H1 (cell line): ENCODE results near the gene MOV10L1. TPM values are rescaled to one million over a fixed set of nuclear protein-coding genes. Genes with fewer than 3 reads are reported as not detected.

Experiments used
- CTCF ChIA-PET: fragments of 300-600 bp; sonication (Branson Sonifier 250); formaldehyde crosslinking; loops from one replicate; lab custom pipeline; 2021; ENCODE audit not compliant: partially characterized antibody; lab: Charles Lee
- POLR2A ChIA-PET: fragments of 300-600 bp; sonication (Branson Sonifier 250); formaldehyde crosslinking; loops from one replicate; lab custom pipeline; 2021; ENCODE audit warnings: inconsistent platforms; ENCODE audit not compliant: partially characterized antibody; lab: Charles Lee
- DNase-seq, 2 experiments: peaks; one replicate each; pipeline versions ENCODE4 v3.0.0 to v3.0.0-alpha.2; 2010 to 2022; ENCODE audit warnings: low spot score in 2 of 2, low read depth in 1 of 2, mixed read lengths in 1 of 2
- FAIRE-seq: peaks from 2 replicates; lab custom pipeline; 2011; peaks lifted over from hg19 to GRCh38; lab: Jason Lieb, UNC
- H2AFZ ChIP-seq: 2 replicates; pipeline ENCODE4 v1.8.1; 2012; ENCODE audit warnings: low read length, inconsistent platforms
- H2AK5ac ChIP-seq: 2 replicates; pipeline ENCODE4 v1.6.1; 2013; ENCODE audit warnings: low read depth, low read length
- H2BK120ac ChIP-seq: replicated peaks from 2 replicates; pipeline ENCODE3; 2013; ENCODE audit warnings: low read depth, low read length, inconsistent platforms
- H2BK12ac ChIP-seq: 2 replicates; pipeline ENCODE4 v1.6.1; 2013; ENCODE audit warnings: low read depth, low read length
- H2BK15ac ChIP-seq: 2 replicates; pipeline ENCODE4 v1.6.1; 2013; ENCODE audit warnings: low read length
- H2BK20ac ChIP-seq: 2 replicates; pipeline ENCODE4 v1.6.1; 2013; ENCODE audit warnings: low read length
- H2BK5ac ChIP-seq: 2 replicates; pipeline ENCODE4 v1.6.1; 2013; ENCODE audit warnings: low read depth, low read length
- H3K14ac ChIP-seq: 2 replicates; pipeline ENCODE4 v1.6.1; 2013; ENCODE audit warnings: inconsistent platforms; ENCODE audit not compliant: insufficient read length
- H3K18ac ChIP-seq: 2 replicates; pipeline ENCODE4 v1.6.1; 2013; ENCODE audit warnings: low read length; ENCODE audit errors: extremely low read depth
- H3K23ac ChIP-seq: 2 replicates; pipeline ENCODE4 v1.6.1; 2013; ENCODE audit warnings: inconsistent platforms; ENCODE audit not compliant: insufficient read length
- H3K23me2 ChIP-seq: 2 replicates; pipeline ENCODE4 v1.6.1; 2013; ENCODE audit warnings: low read depth, low read length
- H3K27ac ChIP-seq: 2 replicates; pipeline ENCODE4 v1.6.1; 2011; ENCODE audit warnings: low read depth, low read length, inconsistent platforms
- H3K27me3 ChIP-seq, 4 experiments: replicated peaks in 1 of 4; 1 replicate in 1 of 4; 2 replicates in 3 of 4; pipeline versions ENCODE4 v1.6.1 to v1.8.1; 2011 to 2013; ENCODE audit warnings: low read length in 3 of 4, mild to moderate bottlenecking in 3 of 4, inconsistent platforms in 2 of 4, mixed read lengths in 2 of 4, moderate library complexity in 1 of 4; ENCODE audit not compliant: control insufficient read depth in 3 of 4, insufficient read depth in 3 of 4; ENCODE audit errors: extremely low read depth in 1 of 4
- H3K36me3 ChIP-seq, 4 experiments: 2 replicates each; pipeline versions ENCODE4 v1.6.1 to v1.8.1; 2011 to 2013; ENCODE audit warnings: mild to moderate bottlenecking in 4 of 4, low read length in 3 of 4, moderate library complexity in 2 of 4, control low read depth in 1 of 4, inconsistent platforms in 1 of 4; ENCODE audit not compliant: insufficient read depth in 4 of 4, control insufficient read depth in 2 of 4
- H3K4ac ChIP-seq: replicated peaks from 2 replicates; pipeline ENCODE3; 2013; ENCODE audit warnings: low read length, low read depth, mixed read lengths, inconsistent platforms; ENCODE audit not compliant: insufficient read length
- H3K4me1 ChIP-seq, 4 experiments: replicated peaks in 1 of 4; 1 replicate in 1 of 4; 2 replicates in 3 of 4; pipeline versions ENCODE4 v1.6.1 to v1.8.1; 2011 to 2013; ENCODE audit warnings: low read length in 3 of 4, inconsistent platforms in 2 of 4, mixed read lengths in 1 of 4; ENCODE audit not compliant: insufficient read depth in 4 of 4, control insufficient read depth in 3 of 4
- H3K4me2 ChIP-seq, 2 experiments: 2 replicates each; pipeline versions ENCODE4 v1.6.1 to v1.8.1; 2011 to 2013; ENCODE audit warnings: low read depth in 2 of 2, low read length in 2 of 2, control low read depth in 1 of 2, inconsistent platforms in 1 of 2, mild to moderate bottlenecking in 1 of 2; ENCODE audit not compliant: insufficient read depth in 1 of 2
- H3K4me3 ChIP-seq, 4 experiments: fragments of 200-600, 300-600 bp in 1 of 4; sonication (generic), shearing (Covaris generic), sonication (Bioruptor Twin) in 1 of 4; 2 replicates each; pipeline versions ENCODE4 v1.5.1 to v1.8.1; 2011 to 2016; ENCODE audit warnings: low read length in 4 of 4, low read depth in 3 of 4, control low read depth in 2 of 4, inconsistent platforms in 2 of 4, mild to moderate bottlenecking in 2 of 4, mixed read lengths in 1 of 4, moderate library complexity in 1 of 4; ENCODE audit not compliant: insufficient read depth in 2 of 4; ENCODE audit errors: extremely low read depth in 1 of 4
- H3K56ac ChIP-seq: replicated peaks from 2 replicates; pipeline ENCODE3; 2013; ENCODE audit warnings: low read depth, mild to moderate bottlenecking, mixed read lengths, low read length, inconsistent platforms; ENCODE audit not compliant: insufficient read length
- H3K79me1 ChIP-seq: 2 replicates; pipeline ENCODE4 v1.6.1; 2013; ENCODE audit warnings: low read depth, low read length, control low read depth
- H3K79me2 ChIP-seq, 2 experiments: 2 replicates each; pipeline versions ENCODE4 v1.6.1 to v1.8.1; 2012 to 2013; ENCODE audit warnings: low read length in 2 of 2, mild to moderate bottlenecking in 2 of 2, inconsistent platforms in 1 of 2; ENCODE audit not compliant: insufficient read depth in 2 of 2, control insufficient read depth in 1 of 2
- H3K9ac ChIP-seq, 4 experiments: replicated peaks in 1 of 4; 1 replicate in 1 of 4; 2 replicates in 3 of 4; pipeline versions ENCODE4 v1.6.1 to v1.8.1; 2011 to 2013; ENCODE audit warnings: low read depth in 3 of 4, low read length in 3 of 4, control low read depth in 2 of 4, mild to moderate bottlenecking in 2 of 4, moderate library complexity in 2 of 4, inconsistent platforms in 1 of 4; ENCODE audit errors: extremely low read depth in 1 of 4
- H3K9me3 ChIP-seq, 2 experiments: 2 replicates each; pipeline versions ENCODE4 v1.6.1 to v1.8.1; 2012 to 2013; ENCODE audit warnings: mild to moderate bottlenecking in 2 of 2, moderate library complexity in 2 of 2, control low read depth in 1 of 2, inconsistent platforms in 1 of 2, low read depth in 1 of 2, low read length in 1 of 2, mixed read lengths in 1 of 2; ENCODE audit not compliant: insufficient read depth in 2 of 2
- H4K20me1 ChIP-seq, 2 experiments: replicated peaks in 1 of 2; 2 replicates each; pipeline versions ENCODE3 to v1.8.1; 2011 to 2013; ENCODE audit warnings: inconsistent platforms in 2 of 2, low read length in 2 of 2, mild to moderate bottlenecking in 1 of 2; ENCODE audit not compliant: insufficient read depth in 2 of 2, control insufficient read depth in 1 of 2
- H4K5ac ChIP-seq: 2 replicates; pipeline ENCODE4 v1.6.1; 2013; ENCODE audit warnings: low read length, low read depth, mixed read lengths, inconsistent platforms; ENCODE audit not compliant: insufficient read length
- H4K8ac ChIP-seq: 2 replicates; pipeline ENCODE4 v1.8.0; 2013; ENCODE audit warnings: mild to moderate bottlenecking, moderate library complexity, low read length, inconsistent platforms; ENCODE audit not compliant: insufficient read depth; ENCODE audit errors: extremely low read depth
- H4K91ac ChIP-seq: replicated peaks from 2 replicates; pipeline ENCODE3; 2013; ENCODE audit warnings: low read length, mixed read lengths, inconsistent platforms; ENCODE audit not compliant: insufficient read length
- CBX5 ChIP-seq: fragments of 300-800, 300-1000 bp; sonication (generic); IDR thresholded peaks from 2 replicates; pipeline ENCODE4 v1.7.1; 2016; ENCODE audit warnings: antibody characterized with exemption, low read length, low read depth
- CEBPB ChIP-seq: IDR thresholded peaks from 2 replicates; pipeline ENCODE4 v1.6.1; 2012; ENCODE audit warnings: low read depth, low read length
- CHD1 ChIP-seq: IDR thresholded peaks from 2 replicates; pipeline ENCODE4 v1.6.1; 2012; ENCODE audit warnings: low read depth, low read length, improper control_type of control experiment
- CHD2 ChIP-seq: IDR thresholded peaks from 2 replicates; pipeline ENCODE4 v1.6.1; 2012; ENCODE audit warnings: low read length, improper control_type of control experiment
- CTBP2 ChIP-seq: IDR thresholded peaks from 2 replicates; pipeline ENCODE4 v1.7.0; 2011; ENCODE audit warnings: borderline replicate concordance, mild to moderate bottlenecking, moderate library complexity, mixed read lengths, low read length; ENCODE audit not compliant: insufficient read depth, insufficient read length
- EGR1 ChIP-seq: IDR thresholded peaks from 2 replicates; pipeline ENCODE4 v1.6.1; 2011; ENCODE audit warnings: low read depth, low read length, borderline replicate concordance
- EZH2 ChIP-seq: fragments of 200-600 bp; sonication (generic); IDR thresholded peaks from 2 replicates; pipeline ENCODE4 v1.7.1; 2012; ENCODE audit warnings: low read depth, mild to moderate bottlenecking, moderate library complexity, low read length, inconsistent platforms; ENCODE audit not compliant: severe bottlenecking
- GTF2F1 ChIP-seq: IDR thresholded peaks from 2 replicates; pipeline ENCODE4 v1.6.1; 2012; ENCODE audit warnings: low read depth, low read length, improper control_type of control experiment, borderline replicate concordance
- HDAC6 ChIP-seq: IDR thresholded peaks from one replicate; pipeline ENCODE4 v1.7.1; 2012; ENCODE audit warnings: low read depth, mild to moderate bottlenecking, inconsistent platforms, low read length, moderate library complexity
- JUND ChIP-seq: IDR thresholded peaks from 2 replicates; pipeline ENCODE4 v1.6.1; 2011; ENCODE audit warnings: mild to moderate bottlenecking, improper control_type of control experiment, low read length
- KDM1A ChIP-seq: fragments of 200-600, 300-600 bp; sonication (generic); IDR thresholded peaks from 2 replicates; pipeline ENCODE4 v1.7.1; 2016; ENCODE audit warnings: mild to moderate bottlenecking, low read length, borderline replicate concordance
- YY1 ChIP-seq: IDR thresholded peaks from 2 replicates; pipeline ENCODE4 v1.6.1; 2011; ENCODE audit warnings: low read depth, mild to moderate bottlenecking, low read length
- WGBS, 2 experiments: shearing (Covaris generic) in 1 of 2; methylation state at CpG; one replicate each; pipeline versions ENCODE4 v1.1.6 to v1.1.7; 2013 to 2015; ENCODE audit warnings: low lambda C conversion rate in 2 of 2, mixed read lengths in 2 of 2, inconsistent platforms in 1 of 2, low coverage in 1 of 2, missing lambda C conversion rate in 1 of 2; ENCODE audit not compliant: insufficient replicate concordance in 2 of 2, insufficient coverage in 1 of 2, insufficient read length in 1 of 2; ENCODE audit errors: extremely low coverage in 1 of 2, missing lambda C conversion rate in 1 of 2; 5-methylcytosine and 5-hydroxymethylcytosine counted together
- polyA plus RNA-seq, 7 experiments: library from polyadenylated mRNA; depleted of rRNA in 3 of 7; stranded (reverse) in 5 of 7; unstranded in 2 of 7; fragments of >200 nt in 5 of 7; fragments of 200-250 nt in 2 of 7; gene quantifications; 1 replicate in 5 of 7; 2 replicates in 1 of 7; 4 replicates in 1 of 7; pipeline versions ENCODE4 v1.2.1 to v1.2.3, GENCODE V29; 2011 to 2013; ENCODE audit warnings: missing spikeins in 2 of 7, mixed read lengths in 2 of 7
- total RNA-seq: library from RNA; stranded (reverse); fragmentation: NEBNext Ultra II Directional; extraction: Animal tissue kit (Norgen Biotek cat#: 25700); gene quantifications from 2 replicates; pipeline ENCODE4 v1.2.1, GENCODE V29; 2021

MOV10L1 gene
- total and polyA plus RNA-seq, 2 of the 8 experiments (the other 6 are each of a cell fraction or from before 2014, with no cell fraction given) = 0.32 TPM; not detected in 1

DNA sequence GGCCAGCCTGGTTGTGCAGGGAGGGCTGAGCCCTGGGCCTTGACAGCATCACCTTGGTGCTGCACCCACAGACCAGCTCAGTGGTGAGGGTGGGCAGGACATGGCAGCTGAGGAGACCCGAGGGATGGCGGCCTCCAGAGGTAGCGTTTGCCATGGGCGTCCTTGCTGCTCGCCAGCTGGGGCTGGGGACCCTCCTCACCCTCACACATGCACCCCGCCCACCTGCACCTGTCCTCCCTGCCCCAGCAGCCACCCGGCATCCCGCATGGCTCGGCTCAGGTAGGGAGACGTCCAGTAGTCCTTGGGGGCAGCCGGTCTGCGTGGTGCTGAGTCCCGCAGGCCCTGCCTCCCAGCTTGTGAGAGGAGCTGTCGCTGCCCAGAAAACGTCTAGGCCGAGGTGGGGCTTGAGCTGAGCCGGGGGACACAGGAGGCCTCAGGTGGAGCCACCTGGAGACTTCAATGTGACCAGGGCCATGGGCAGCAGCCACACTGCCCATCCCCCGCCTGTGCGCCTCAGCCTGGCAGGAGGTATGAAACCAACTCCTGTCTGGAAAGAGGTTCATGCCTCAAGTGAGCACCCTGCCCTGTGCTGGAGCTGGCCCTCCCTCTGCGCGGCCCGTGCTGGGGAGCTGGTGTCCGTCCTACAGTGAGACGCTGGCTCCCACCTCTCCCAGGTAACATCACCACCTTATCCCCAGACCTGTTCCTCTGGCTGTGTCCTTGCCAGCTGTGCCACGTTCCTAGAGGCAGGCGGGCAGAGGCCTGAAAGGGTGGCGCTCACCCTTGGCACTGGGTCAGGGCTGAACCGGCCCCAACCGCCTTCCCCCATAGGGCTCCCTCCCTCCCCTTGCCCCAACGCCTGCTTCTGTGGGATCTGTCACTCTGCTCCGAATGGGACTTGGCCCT is 92.6 kb downstream of the MOV10L1 start:
- peaks cover 8% of the 10 kb centered on the region; the same call in 1 of the 2 replicates for H3K23me2 ChIP-seq
- H2BK20ac ChIP-seq = no peak overlapping the region
- H3K27ac ChIP-seq = no peak overlapping the region
- no peak overlapping the region for H3K23ac ChIP-seq
- H3K4ac ChIP-seq = no peak overlapping the region
- H4K20me1 ChIP-seq = peaks cover 0 to 11% of the 10 kb centered on the region in 2 experiments
- WGBS, 2 experiments = 92% methylated on average over 28 of the region's 31 CpGs; no CpG with 5 or more reads in 1 of the 2 experiments
- H3K56ac ChIP-seq = no peak overlapping the region
- DNase-seq (no peak), FAIRE-seq (no peak)
- H2BK12ac ChIP-seq = 0 out of 2 replicates have a peak overlapping the region, but pooled peaks have one; percentile 39
- H3K27me3 ChIP-seq = peaks cover 0 to 13% (median 5%) of the 10 kb centered on the region in 4 experiments; a peak in 3 of 7 replicates
- H3K18ac ChIP-seq = no peak overlapping the region
- ChIA-PET CTCF (interaction anchor here (1.0 to 1.5 kb wide), 3 partner anchors 10 to 33 kb away, joined by 3 to 5 read pairs (median 3); no protein-coding TSS in a partner anchor), POLR2A (no interaction called here)
- 0 out of 2 replicates have a peak overlapping the region, but pooled peaks have one; percentile 29 for H2BK15ac ChIP-seq
- no peaks in the 10 kb centered on the region for H3K36me3 ChIP-seq
- 0 out of 2 replicates have a peak overlapping the region, but pooled peaks have one; percentile 39 for H2AK5ac ChIP-seq
- no peak overlapping the region for H2AFZ ChIP-seq
- no peak overlapping the region for H3K4me2 ChIP-seq
- no peak overlapping the region for H3K14ac ChIP-seq
- no peak overlapping the region for H3K9ac ChIP-seq
- H4K5ac ChIP-seq = no peak overlapping the region
- no peak overlapping the region for H3K4me3 ChIP-seq
- peaks cover 0 to 4% of the 10 kb centered on the region in 2 experiments; a peak in 1 of 4 replicates for H3K79me2 ChIP-seq
- H3K4me1 ChIP-seq = peaks cover 2 to 19% (median 12%) of the 10 kb centered on the region in 4 experiments; a peak in 6 of 7 replicates
- H2BK5ac ChIP-seq = no peak overlapping the region
- H2BK120ac ChIP-seq = no peak overlapping the region
- no peaks in the 10 kb centered on the region; the same call in 1 of the 2 replicates for H3K79me1 ChIP-seq
- no peaks in the 10 kb centered on the region for H3K9me3 ChIP-seq
- H4K8ac ChIP-seq = no peak overlapping the region
- no peak overlapping the region for H4K91ac ChIP-seq
- no peak for TF ChIP-seq KDM1A
- no peak for TF ChIP-seq HDAC6
- no peak for TF ChIP-seq CBX5
- TF ChIP-seq YY1 = no peak
- TF ChIP-seq GTF2F1 = no peak
- TF ChIP-seq CHD2 = no peak
- TF ChIP-seq JUND = no peak
- no peak for TF ChIP-seq EZH2
- no peak for TF ChIP-seq CTBP2
- TF ChIP-seq EGR1 = no peak
- TF ChIP-seq CEBPB = no peak
- TF ChIP-seq CHD1 = no peak
